ENCODE data around the gene MYL7.
A peak's percentile ranks its signal among the peaks of the same experiment; 100 is the strongest.
"Not testable (repeated sequence)": the region's sequence is repeated elsewhere in the genome, so short reads cannot be mapped to it uniquely, and the experiment has no call there.

Gene MYL7

DNA sequence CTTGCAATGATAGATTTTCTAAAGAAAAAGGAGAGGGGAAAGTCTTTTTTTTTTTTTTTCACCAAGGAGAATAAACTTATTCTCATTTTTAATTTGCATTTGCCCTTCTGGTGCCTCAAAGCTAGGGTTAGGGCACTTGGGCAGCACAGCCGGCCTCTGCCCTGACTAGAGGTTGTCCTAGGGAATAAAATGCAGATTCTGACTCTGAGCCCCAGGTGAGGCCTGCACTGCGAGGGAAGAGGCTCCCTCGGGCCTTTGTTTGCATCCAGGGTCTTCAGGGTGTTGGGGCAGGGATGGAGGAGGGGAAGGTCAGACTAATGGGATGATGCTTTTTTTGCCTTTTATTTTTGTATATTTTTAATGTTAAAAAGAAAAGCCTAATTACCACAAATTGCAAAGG, 7.8 kb downstream of the MYL7 start:
- no peak overlapping the region for H3K27ac ChIP-seq (ENCODE audit: low read length)
- H3K27me3 ChIP-seq (ENCODE audit: control insufficient read depth, insufficient read depth, low read length), result no peaks in the 10 kb centered on the region
- H3K9ac ChIP-seq (ENCODE audit: low read length), result no peak overlapping the region
- H3K4me1 ChIP-seq (ENCODE audit: control insufficient read depth, low read depth, low read length), result peaks cover 6% of the 10 kb centered on the region
- H3K9me3 ChIP-seq (ENCODE audit: control insufficient read depth, low read depth, low read length), result no peaks in the 10 kb centered on the region
- H3K36me3 ChIP-seq (ENCODE audit: control insufficient read depth, low read depth, low read length), result no peaks in the 10 kb centered on the region
- no peak overlapping the region for H3K4me3 ChIP-seq (ENCODE audit: low read length)

GRCh38 chr7:44132039-44132438, 9.1 kb downstream of the MYL7 start:
- H3K4me1 ChIP-seq (ENCODE audit: control insufficient read depth, low read depth, low read length), result peaks cover 6% of the 10 kb centered on the region
- H3K36me3 ChIP-seq (ENCODE audit: control insufficient read depth, low read depth, low read length), result no peaks in the 10 kb centered on the region
- no peak overlapping the region for H3K9ac ChIP-seq (ENCODE audit: low read length)
- no peak overlapping the region for H3K4me3 ChIP-seq (ENCODE audit: low read length)
- no peak overlapping the region for H3K27ac ChIP-seq (ENCODE audit: low read length)
- no peaks in the 10 kb centered on the region for H3K27me3 ChIP-seq (ENCODE audit: control insufficient read depth, insufficient read depth, low read length)
- no peaks in the 10 kb centered on the region for H3K9me3 ChIP-seq (ENCODE audit: control insufficient read depth, low read depth, low read length)

DNA sequence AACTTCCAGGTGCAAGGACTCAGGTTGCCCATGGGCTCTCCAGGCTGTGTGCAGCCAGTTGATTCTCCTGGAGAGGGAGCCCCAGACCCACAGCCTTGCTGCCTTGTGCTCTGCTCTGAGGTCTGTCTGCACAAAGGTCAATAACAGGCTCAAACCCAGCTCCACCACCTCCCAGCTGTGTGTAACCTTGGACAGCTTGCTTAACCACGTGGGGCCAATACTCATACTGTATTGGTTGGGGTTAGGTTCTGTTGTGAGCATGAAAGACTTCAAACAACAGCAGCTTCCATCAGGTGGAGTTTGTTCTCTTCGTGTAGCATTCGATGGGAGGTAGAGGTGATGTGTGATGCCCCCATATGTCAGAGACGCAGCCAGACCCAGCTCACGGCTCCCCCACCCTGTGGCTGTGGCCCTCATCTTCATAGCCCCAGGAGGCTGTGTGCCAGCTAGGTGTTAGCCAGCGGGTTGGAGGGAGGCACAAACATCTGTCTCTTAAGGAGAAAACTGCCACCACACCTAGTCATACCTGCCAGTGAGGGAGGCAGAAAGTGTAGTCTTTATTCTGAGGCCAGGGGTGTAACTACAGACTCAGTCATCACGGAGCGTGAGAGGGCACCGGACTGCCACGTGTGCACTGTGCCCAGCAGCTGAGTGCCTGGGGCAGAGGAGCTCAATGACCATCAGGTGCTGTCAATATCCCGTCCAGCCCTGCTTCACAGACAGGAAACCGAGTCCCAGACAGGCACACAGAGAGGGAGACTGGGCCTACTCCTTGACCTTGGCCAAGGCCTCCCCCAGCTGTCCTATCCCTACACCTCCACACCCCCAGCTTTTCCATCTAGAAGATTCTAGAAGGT, 9.7 kb downstream of the MYL7 start:
- Histone ChIP-seq H3K27me3 (ENCODE audit: control insufficient read depth, insufficient read depth, low read length) (no peaks in the 10 kb centered on the region), H3K27ac (ENCODE audit: low read length) (no peak overlapping the region), H3K4me1 (ENCODE audit: control insufficient read depth, low read depth, low read length) (peaks cover 6% of the 10 kb centered on the region), H3K4me3 (ENCODE audit: low read length) (no peak overlapping the region), H3K36me3 (ENCODE audit: control insufficient read depth, low read depth, low read length) (no peaks in the 10 kb centered on the region), H3K9ac (ENCODE audit: low read length) (no peak overlapping the region), H3K9me3 (ENCODE audit: control insufficient read depth, low read depth, low read length) (no peaks in the 10 kb centered on the region)

DNA sequence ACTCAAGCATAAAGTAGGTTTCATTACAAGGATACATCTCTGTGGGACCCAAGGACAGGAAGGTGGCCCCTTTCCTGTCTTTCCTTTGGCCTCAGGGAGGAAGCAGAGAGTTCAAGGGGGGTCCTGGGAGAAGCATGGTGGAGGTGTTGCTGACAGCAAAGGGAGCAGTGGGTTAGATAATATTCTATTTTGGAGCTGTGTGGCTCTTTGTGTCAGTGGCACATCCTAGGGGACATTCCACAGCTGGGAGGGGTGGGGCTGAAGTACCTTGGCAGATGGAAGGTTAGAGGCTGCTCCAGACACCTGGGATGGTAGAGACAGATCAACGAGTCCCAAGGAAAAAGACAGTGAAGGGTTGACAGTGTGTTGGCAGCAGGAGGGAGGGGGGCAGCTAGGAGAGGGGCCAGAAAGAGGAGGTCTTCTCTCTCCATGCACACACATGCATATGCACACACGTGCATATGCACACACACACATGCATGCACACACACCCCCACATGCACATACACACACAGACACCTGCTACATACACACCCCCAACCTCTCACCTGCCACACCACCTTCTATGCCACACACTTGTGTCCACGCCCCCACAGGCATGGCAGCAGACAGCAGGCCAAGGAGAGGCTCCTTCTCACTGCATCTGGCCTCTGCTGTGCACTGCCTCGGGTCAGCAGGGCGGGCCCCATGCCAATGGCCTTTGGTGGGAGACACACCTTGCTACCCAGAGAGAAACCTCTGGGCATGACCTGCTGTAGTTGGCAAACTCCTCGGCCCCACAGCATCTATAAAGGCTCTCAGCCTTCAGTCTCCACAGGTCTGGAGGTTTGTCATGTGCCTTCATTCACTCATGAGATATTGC, 12.2 kb downstream of the MYL7 start:
- no peak overlapping the region for H3K9ac ChIP-seq (ENCODE audit: low read length)
- H3K4me1 ChIP-seq (ENCODE audit: control insufficient read depth, low read depth, low read length), result peaks cover 6% of the 10 kb centered on the region
- H3K4me3 ChIP-seq (ENCODE audit: low read length), result no peak overlapping the region
- no peak overlapping the region for H3K27ac ChIP-seq (ENCODE audit: low read length)
- peaks cover 4% of the 10 kb centered on the region for H3K27me3 ChIP-seq (ENCODE audit: control insufficient read depth, insufficient read depth, low read length)
- no peaks in the 10 kb centered on the region for H3K9me3 ChIP-seq (ENCODE audit: control insufficient read depth, low read depth, low read length)
- no peaks in the 10 kb centered on the region for H3K36me3 ChIP-seq (ENCODE audit: control insufficient read depth, low read depth, low read length)

GRCh38 chr7:44127161-44127560, 14.0 kb downstream of the MYL7 start:
- Histone ChIP-seq H3K36me3 (ENCODE audit: control insufficient read depth, low read depth, low read length) (no peaks in the 10 kb centered on the region), H3K4me3 (ENCODE audit: low read length) (no peak overlapping the region), H3K27me3 (ENCODE audit: control insufficient read depth, insufficient read depth, low read length) (peaks cover 5% of the 10 kb centered on the region), H3K9me3 (ENCODE audit: control insufficient read depth, low read depth, low read length) (no peaks in the 10 kb centered on the region), H3K9ac (ENCODE audit: low read length) (no peak overlapping the region), H3K27ac (ENCODE audit: low read length) (no peak overlapping the region), H3K4me1 (ENCODE audit: control insufficient read depth, low read depth, low read length) (peaks cover 3% of the 10 kb centered on the region)

DNA sequence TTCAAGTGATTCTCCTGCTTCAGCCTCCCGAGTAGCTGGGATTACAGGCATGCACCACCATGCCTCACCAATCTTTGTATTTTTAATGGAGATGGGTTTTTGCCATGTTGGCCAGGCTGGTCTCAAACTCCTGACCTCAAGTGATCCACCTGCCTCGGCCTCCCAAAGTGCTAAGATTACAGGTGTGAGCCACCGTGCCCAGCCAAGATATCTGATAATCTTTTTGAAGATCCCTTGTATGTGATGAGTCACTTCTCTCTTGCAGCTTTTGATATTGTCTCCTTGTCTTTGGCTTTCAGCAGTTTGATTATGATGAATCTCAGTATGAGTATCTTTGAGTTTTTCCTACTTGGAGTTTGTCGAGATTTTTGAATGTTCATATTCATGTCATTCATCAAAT, 14.6 kb downstream of the MYL7 start:
- not testable (repeated sequence) for H3K4me3 ChIP-seq (ENCODE audit: low read length); H3K9ac ChIP-seq (ENCODE audit: low read length); H3K4me1 ChIP-seq (ENCODE audit: control insufficient read depth, low read depth, low read length)

DNA sequence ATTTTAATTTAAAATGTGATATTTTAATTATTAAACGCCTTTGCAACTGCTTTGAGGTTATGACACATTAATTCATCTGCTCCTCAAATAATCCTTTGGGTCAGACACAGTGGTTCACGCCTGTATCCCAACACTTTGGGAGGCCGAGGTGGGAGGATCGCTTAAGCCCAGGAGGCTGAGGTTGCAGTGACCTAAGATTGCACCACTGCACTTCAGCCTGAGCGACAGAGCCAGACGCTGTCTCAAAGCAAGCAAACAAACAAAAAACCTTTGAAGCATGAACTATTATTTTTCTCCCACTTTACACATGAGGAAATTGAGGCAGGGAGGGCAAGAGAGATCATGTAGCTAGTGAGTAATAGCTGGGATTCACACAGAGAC, 16.3 kb downstream of the MYL7 start:
- Histone ChIP-seq H3K27ac (ENCODE audit: low read length) (no peak overlapping the region), H3K36me3 (ENCODE audit: control insufficient read depth, low read depth, low read length) (peaks cover 20% of the 10 kb centered on the region), H3K4me1 (ENCODE audit: control insufficient read depth, low read depth, low read length) (peaks cover 3% of the 10 kb centered on the region), H3K4me3 (ENCODE audit: low read length) (no peak overlapping the region), H3K27me3 (ENCODE audit: control insufficient read depth, insufficient read depth, low read length) (peaks cover 5% of the 10 kb centered on the region), H3K9ac (ENCODE audit: low read length) (no peak overlapping the region), H3K9me3 (ENCODE audit: control insufficient read depth, low read depth, low read length) (no peaks in the 10 kb centered on the region)

More for the DNA sequence above, 14.6 kb downstream of the MYL7 start:
- not testable (repeated sequence) for H3K36me3 ChIP-seq (ENCODE audit: control insufficient read depth, low read depth, low read length); H3K27ac ChIP-seq (ENCODE audit: low read length); H3K9me3 ChIP-seq (ENCODE audit: control insufficient read depth, low read depth, low read length); H3K27me3 ChIP-seq (ENCODE audit: control insufficient read depth, insufficient read depth, low read length)

DNA sequence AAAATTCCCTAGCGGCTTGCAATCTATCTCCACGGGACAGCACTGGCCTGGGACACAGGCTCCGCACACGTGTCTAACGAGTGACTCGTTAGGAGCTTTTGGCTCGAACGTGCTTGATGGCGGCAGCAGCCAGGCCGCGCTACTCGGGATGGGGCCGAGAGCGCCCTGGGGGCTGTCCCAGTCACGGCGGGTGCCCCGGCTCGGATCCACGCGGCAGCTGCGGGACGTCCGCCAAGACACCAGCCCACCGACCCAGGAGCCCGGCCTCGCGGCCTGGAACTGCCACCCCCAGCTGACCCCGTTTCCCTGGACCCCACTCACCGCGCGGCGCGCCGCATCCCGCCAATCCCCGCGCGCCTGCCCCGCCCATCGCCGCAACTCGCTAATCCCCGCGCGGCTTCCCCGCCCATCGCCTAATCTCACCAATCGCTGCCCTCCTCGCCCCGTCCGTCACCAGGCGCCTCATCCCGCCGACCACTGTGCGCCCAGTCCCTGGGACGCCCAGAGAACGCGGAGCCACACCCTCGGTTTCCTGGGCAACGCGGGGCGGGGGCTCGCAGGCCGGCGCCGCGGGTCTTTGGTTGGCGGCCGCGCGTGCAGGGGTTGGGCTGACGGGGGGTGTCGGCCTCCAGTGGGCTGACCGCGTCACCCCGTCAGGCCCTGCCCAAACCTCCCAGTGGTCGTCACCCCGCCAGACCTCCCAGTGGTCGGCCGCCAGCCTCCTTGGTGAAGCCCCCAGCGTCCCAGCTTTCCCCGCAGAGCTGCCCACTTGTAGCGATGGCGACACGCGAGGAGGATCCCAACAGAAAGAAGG, 17.7 kb downstream of the MYL7 start, which contains the start of gene POLD2:
Gene POLD2 (minus strand): TSS at position 359 of the 814 bp plus-strand sequence. CDS start 1,495 bp downstream, outside the sequence.
- H3K9me3 ChIP-seq (ENCODE audit: control insufficient read depth, low read depth, low read length), result no peaks in the 10 kb centered on the region
- peaks cover 5% of the 10 kb centered on the region for H3K27me3 ChIP-seq (ENCODE audit: control insufficient read depth, insufficient read depth, low read length)
- no peak within 1 kb of the TSS for H3K27ac ChIP-seq (ENCODE audit: low read length)
- peaks cover 3% of the 10 kb centered on the region for H3K4me1 ChIP-seq (ENCODE audit: control insufficient read depth, low read depth, low read length)
- H3K4me3 ChIP-seq (ENCODE audit: low read length), result peak within 1 kb of the TSS; percentile 74
- peaks cover 29% of the 10 kb centered on the region for H3K36me3 ChIP-seq (ENCODE audit: control insufficient read depth, low read depth, low read length)
- H3K9ac ChIP-seq (ENCODE audit: low read length), result peak within 1 kb of the TSS; percentile 75

DNA sequence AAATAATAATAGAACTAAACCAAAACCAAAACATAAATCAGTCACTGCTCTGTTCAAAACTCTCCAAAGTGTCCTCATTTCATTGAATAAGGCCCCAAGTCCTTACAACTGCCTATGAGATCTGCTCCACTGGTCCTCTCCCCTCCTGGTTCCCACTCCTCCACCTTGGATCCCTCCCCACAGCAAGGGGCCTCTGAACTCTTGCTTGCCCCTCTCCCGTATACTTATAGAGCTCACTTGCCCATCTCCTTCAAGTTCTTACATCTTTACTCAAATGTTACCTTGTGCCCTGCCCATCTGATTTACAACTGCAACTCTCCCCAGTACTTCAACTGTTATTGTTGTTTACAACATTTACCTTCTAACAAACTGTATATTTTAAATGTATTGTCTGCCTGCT, 18.6 kb downstream of the MYL7 start:
- peak overlapping the region; percentile 74 for H3K4me3 ChIP-seq (ENCODE audit: low read length)
- H3K36me3 ChIP-seq (ENCODE audit: control insufficient read depth, low read depth, low read length), result peaks cover 37% of the 10 kb centered on the region
- no peaks in the 10 kb centered on the region for H3K9me3 ChIP-seq (ENCODE audit: control insufficient read depth, low read depth, low read length)
- H3K4me1 ChIP-seq (ENCODE audit: control insufficient read depth, low read depth, low read length), result peaks cover 3% of the 10 kb centered on the region
- no peak overlapping the region for H3K27ac ChIP-seq (ENCODE audit: low read length)
- peaks cover 5% of the 10 kb centered on the region for H3K27me3 ChIP-seq (ENCODE audit: control insufficient read depth, insufficient read depth, low read length)
- peak overlapping the region; percentile 75 for H3K9ac ChIP-seq (ENCODE audit: low read length)

- Histone ChIP-seq H3K27me3 (ENCODE audit: control insufficient read depth, insufficient read depth, low read length) (peaks cover 5% of the 10 kb centered on the region), H3K4me1 (ENCODE audit: control insufficient read depth, low read depth, low read length) (peaks cover 3% of the 10 kb centered on the region), H3K9me3 (ENCODE audit: control insufficient read depth, low read depth, low read length) (no peaks in the 10 kb centered on the region), H3K9ac (ENCODE audit: low read length) (no peak overlapping the region), H3K27ac (ENCODE audit: low read length) (no peak overlapping the region), H3K36me3 (ENCODE audit: control insufficient read depth, low read depth, low read length) (peaks cover 44% of the 10 kb centered on the region), H3K4me3 (ENCODE audit: low read length) (peak overlapping the region; percentile 28)
Observed at GRCh38 chr7:44121761-44122420, 19.2 kb downstream of the MYL7 start.

DNA sequence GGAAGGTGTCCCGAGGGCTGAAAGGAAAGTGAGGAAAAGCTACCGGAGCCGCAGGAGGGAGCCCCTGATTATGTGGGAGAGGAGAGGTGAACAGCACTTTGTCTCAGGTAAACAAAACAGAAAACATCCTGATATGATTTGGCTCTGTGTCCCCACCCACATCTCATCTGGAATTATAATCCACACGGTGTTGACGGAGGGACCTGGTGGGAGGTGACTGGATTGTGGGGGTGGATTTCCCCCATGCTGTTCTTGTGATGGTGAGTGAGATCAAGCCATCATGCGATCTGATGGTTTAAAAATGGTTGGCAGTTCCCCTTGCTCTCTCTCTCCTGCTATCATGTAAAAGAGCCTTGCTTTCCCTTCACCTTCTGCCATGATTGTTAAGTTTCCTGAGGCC, 20.7 kb downstream of the MYL7 start:
- Histone ChIP-seq H3K4me1 (ENCODE audit: control insufficient read depth, low read depth, low read length) (peaks cover 3% of the 10 kb centered on the region), H3K4me3 (ENCODE audit: low read length) (no peak overlapping the region), H3K9me3 (ENCODE audit: control insufficient read depth, low read depth, low read length) (no peaks in the 10 kb centered on the region), H3K9ac (ENCODE audit: low read length) (no peak overlapping the region), H3K27ac (ENCODE audit: low read length) (no peak overlapping the region), H3K27me3 (ENCODE audit: control insufficient read depth, insufficient read depth, low read length) (peaks cover 5% of the 10 kb centered on the region), H3K36me3 (ENCODE audit: control insufficient read depth, low read depth, low read length) (peaks cover 55% of the 10 kb centered on the region)
